Measurements from ENCODE around the gene HOXA7. TPM values are rescaled to one million over a fixed set of nuclear protein-coding genes. Genes with fewer than 3 reads are reported as not detected.

Gene HOXA7
- total RNA-seq, 1 donor = not detected

DNA sequence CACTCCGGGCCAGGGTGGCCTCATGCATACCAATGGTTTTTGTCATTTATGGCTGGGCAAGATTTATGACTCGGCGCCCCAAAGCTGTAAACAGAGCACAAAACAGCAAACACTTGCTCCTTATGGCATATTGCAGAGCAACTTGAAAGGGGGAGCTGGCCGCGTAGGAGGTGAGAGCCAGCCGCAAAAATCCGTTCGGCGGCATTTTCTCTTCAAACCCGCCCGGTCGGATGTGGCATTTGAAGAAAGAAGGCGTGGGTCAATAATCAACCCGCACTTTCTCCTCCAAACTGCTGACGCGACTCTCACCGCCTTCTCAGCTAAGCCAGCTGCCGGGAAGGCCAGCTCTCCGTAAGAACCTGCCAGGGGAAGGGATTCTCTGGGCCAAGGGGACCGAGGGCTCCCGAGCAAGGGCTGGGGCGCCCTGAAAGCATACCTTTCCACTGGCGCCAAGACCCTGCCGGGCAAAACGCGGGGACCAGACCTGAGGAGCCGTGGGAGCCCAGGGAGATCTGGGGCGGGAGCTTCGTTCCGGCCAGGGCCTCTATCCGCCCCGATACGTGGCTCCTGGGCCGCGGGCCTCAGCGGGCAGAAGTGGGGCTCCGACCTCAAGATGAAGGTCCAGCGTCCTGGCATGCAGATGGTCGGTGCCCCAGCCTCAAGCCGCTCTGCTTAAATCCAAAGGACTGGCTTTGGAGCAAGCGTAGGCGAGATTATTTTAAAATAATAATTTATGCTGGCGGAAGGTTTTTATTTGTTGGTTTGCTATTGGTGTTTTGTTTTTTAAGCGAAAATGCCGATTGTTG lies 41.1 kb downstream of the HOXA7 start:
- peak; percentile 68 for DNase-seq (ENCODE audit: low read depth)
- TF ChIP-seq CTCF (IDR thresholded peaks at IDR 0.05; ENCODE audit: insufficient read depth, low read length) = no peak
- H3K4me3 ChIP-seq (ENCODE audit: low read depth, low read length) = peak overlapping the region; percentile 72

GRCh38 chr7:27114881-27115220 lies 41.6 kb downstream of the HOXA7 start:
- no peak for TF ChIP-seq CTCF (IDR thresholded peaks at IDR 0.05; ENCODE audit: insufficient read depth, low read length)
- H3K4me3 ChIP-seq (ENCODE audit: low read depth, low read length) = peak overlapping the region; percentile 72
- DNase-seq (ENCODE audit: low read depth) = no peak

DNA sequence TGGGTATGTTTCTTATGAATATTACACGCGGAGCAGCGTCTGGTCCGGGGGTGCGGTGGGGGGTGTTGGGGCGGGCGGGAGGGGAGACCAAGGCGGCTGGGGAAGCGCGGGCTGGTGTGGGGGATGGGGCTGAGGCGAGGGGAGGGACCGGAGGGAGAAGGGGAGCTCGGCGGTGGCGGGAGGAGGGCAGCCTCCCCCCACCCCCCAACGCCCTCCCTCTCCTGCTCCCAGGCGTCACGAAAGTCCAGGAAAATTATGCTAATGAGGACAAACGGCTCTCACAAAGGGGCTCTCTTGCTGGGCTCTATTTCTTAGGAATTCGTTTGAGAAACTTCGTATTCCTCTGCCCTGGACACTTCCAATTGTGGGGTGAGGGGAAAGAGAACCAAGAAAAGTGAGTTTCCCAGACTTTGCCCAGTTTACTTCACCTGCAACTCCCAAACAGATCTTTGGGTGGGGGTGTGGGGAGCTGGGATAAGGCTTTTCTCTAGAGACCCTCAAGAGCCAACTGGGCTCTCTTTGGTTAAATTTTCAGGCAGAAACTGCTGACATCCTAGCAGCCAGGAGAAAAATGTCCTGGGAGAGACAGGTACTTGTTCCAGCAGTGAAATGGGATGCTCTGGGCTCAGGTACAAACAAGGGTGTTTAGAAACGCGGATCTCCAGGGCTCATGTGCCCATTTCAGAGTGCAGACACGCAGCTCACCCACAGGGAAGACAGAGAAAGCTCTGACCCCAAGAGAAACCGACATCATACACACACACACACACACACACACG lies 42.3 kb downstream of the HOXA7 start:
- DNase-seq (ENCODE audit: low read depth) = peak; percentile 66
- peak overlapping the region; percentile 78 for H3K4me3 ChIP-seq (ENCODE audit: low read depth, low read length)
- no peak for TF ChIP-seq CTCF (IDR thresholded peaks at IDR 0.05; ENCODE audit: insufficient read depth, low read length)

DNA sequence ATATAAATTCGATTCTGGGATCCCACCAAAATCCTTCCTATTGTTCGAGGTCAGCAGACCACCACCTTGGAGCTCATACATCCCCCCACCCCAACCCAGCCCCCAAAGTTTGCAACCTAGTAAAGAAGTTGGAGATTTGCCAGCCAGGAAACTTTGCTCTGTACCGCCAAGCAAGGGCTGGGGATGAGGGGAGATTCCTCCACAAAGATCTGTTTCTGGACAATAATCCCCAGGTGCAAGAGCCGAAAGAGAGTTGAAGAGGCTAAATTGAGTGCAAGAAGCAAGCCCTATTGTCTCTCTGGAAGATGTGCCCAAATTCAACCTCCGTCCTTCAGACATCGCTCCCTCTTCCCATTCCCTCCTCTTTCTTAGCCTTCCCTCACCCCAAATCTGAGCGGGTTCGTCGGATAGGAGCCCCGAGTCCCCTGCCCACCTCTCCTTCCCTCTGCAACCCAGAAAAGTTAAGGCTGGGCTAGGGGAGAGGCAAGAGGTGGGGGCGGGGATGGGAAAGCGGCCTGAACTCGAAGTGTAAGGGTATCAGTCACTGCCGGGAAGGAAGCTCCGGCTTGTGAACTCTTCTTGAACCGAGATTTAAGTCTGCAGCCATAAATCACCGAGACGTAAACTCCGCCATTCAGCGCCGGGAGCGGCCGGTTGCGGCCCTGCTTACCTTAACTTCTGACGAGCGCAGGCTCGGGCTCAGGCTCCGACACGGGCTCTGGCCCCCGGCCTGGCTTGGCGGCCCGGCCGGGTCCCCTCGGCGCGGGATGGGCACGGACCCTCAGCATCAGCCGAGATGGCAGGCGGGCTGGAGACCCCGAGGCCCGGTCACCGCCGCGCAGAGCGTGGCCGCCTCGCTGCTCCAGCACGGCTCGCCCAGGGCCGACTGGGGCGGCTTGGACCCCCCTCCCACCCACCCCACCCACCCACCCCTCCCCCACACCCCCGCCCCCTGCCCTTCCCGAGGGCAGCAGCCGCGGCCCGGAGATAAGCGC lies 43.2 kb downstream of the HOXA7 start:
- H3K4me3 ChIP-seq (ENCODE audit: low read depth, low read length) = peak overlapping the region; percentile 78

DNA sequence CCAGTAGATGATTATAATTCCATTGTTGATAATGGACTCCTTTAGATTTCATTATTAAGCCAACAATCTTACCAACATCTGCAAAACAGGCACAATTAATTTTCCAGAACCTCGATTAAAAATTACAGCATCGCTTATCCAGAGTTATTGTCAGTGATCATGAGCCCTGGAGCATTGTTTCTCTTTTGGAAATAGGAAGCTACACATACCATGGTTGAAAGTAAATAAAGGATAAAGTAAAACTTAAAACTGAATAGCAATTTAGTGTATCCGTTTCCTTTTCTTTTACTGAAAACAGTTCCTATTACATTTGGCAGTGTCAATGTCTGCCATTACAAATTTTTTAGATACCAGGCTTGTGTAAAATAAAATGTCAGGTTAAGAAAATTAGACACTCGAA lies 44.1 kb downstream of the HOXA7 start:
- H3K4me3 ChIP-seq (ENCODE audit: low read depth, low read length) = peak overlapping the region; percentile 78

More for the DNA sequence above, 43.2 kb downstream of the HOXA7 start:
- TF ChIP-seq CTCF (IDR thresholded peaks at IDR 0.05; ENCODE audit: insufficient read depth, low read length) = no peak
- DNase-seq (ENCODE audit: low read depth) = peak; percentile 90

More for the DNA sequence above, 44.1 kb downstream of the HOXA7 start:
- peak; percentile 31 for DNase-seq (ENCODE audit: low read depth)
- no peak for TF ChIP-seq CTCF (IDR thresholded peaks at IDR 0.05; ENCODE audit: insufficient read depth, low read length)

Data from fibroblast of the aortic adventitia (primary cell).